Putamen (tissue), 1 donor: ENCODE data around the gene RACK1.

Experiments used
- DNase-seq: peaks from one replicate; pipeline ENCODE4 v3.0.0-alpha.2; 2016; ENCODE audit warnings: low spot score

The RACK1 gene

GRCh38 chr5:181259974-181260719 is 16.4 kb upstream of the RACK1 start:
- DNase-seq, result no peak

GRCh38 chr5:181259283-181259682 is 15.6 kb upstream of the RACK1 start:
- DNase-seq, result no peak

- DNase-seq, result no peak
Observed at GRCh38 chr5:181258576-181258975, 14.9 kb upstream of the RACK1 start.

- DNase-seq, result no peak
Observed at GRCh38 chr5:181255836-181256578, 12.3 kb upstream of the RACK1 start.

GRCh38 chr5:181255276-181255675 is 11.6 kb upstream of the RACK1 start:
- no peak for DNase-seq

GRCh38 chr5:181248277-181248676 is 4.6 kb upstream of the RACK1 start:
- no peak for DNase-seq

GRCh38 chr5:181246276-181247049 is 2.8 kb upstream of the RACK1 start:
- peak; percentile 87 for DNase-seq

- no peak for DNase-seq
Observed at GRCh38 chr5:181245427-181246275, 1.9 kb upstream of the RACK1 start.

GRCh38 chr5:181243018-181243563 is 615 bp downstream of the RACK1 start:
- no peak for DNase-seq

GRCh38 chr5:181242031-181242451 is 1.7 kb downstream of the RACK1 start:
- no peak for DNase-seq

- no peak for DNase-seq
Observed at GRCh38 chr5:181241393-181241975, 2.2 kb downstream of the RACK1 start.

GRCh38 chr5:181239062-181239663 is 4.5 kb downstream of the RACK1 start:
- no peak for DNase-seq

GRCh38 chr5:181237729-181238385 is 5.8 kb downstream of the RACK1 start:
- no peak for DNase-seq

- DNase-seq, result no peak
Observed at GRCh38 chr5:181236954-181237641, 6.6 kb downstream of the RACK1 start.

- no peak for DNase-seq
Observed at GRCh38 chr5:181236471-181236870, 7.2 kb downstream of the RACK1 start.

GRCh38 chr5:181235689-181236366 is 7.9 kb downstream of the RACK1 start:
- DNase-seq, result no peak

GRCh38 chr5:181235323-181235688 is 8.4 kb downstream of the RACK1 start:
- DNase-seq, result no peak

GRCh38 chr5:181234455-181235306 is 9.0 kb downstream of the RACK1 start:
- no peak for DNase-seq
